CD4-positive, alpha-beta memory T cell (primary cell): Measurements from ENCODE around the gene RHOT1. TPM values are rescaled to one million over a fixed set of nuclear protein-coding genes. Genes with fewer than 3 reads are reported as not detected.
A peak's percentile ranks its signal among the peaks of the same experiment; 100 is the strongest.
"Not testable (repeated sequence)": the region's sequence is repeated elsewhere in the genome, so short reads cannot be mapped to it uniquely, and the experiment has no call there.

Experiments
- CTCF ChIA-PET: fragments of 350-600 bp; sonication (Branson Sonifier 250); formaldehyde crosslinking; loops from one replicate; lab custom pipeline; 2021; ENCODE audit warnings: inconsistent platforms; ENCODE audit not compliant: partially characterized antibody; lab: Charles Lee
- POLR2A ChIA-PET: fragments of 350-600 bp; sonication (Branson Sonifier 250); formaldehyde crosslinking; loops from one replicate; lab custom pipeline; 2021; ENCODE audit not compliant: partially characterized antibody; lab: Charles Lee
- DNase-seq, 5 donors: peaks; one replicate each; pipeline versions ENCODE4 v3.0.0 to v3.0.0-alpha.2; 2020 to 2022; ENCODE audit warnings: mixed read lengths in 1 of 5
- H3K27ac ChIP-seq: one replicate; pipeline ENCODE4 v1.7.0; 2013; ENCODE audit warnings: low read depth, low read length
- H3K27me3 ChIP-seq: 2 replicates; pipeline ENCODE4 v1.7.0; 2013; ENCODE audit warnings: mild to moderate bottlenecking, low read length, moderate library complexity; ENCODE audit not compliant: insufficient read depth
- H3K36me3 ChIP-seq: 2 replicates; pipeline ENCODE4 v1.7.0; 2013; ENCODE audit warnings: mild to moderate bottlenecking, low read length, moderate library complexity; ENCODE audit not compliant: insufficient read depth
- H3K4me1 ChIP-seq: 2 replicates; pipeline ENCODE4 v1.7.0; 2013; ENCODE audit warnings: mild to moderate bottlenecking, low read length, moderate library complexity; ENCODE audit not compliant: insufficient read depth
- H3K4me3 ChIP-seq, 2 donors: one replicate each; pipeline ENCODE4 v1.7.0; 2013; ENCODE audit warnings: low read length in 2 of 2, mild to moderate bottlenecking in 1 of 2
- H3K9me3 ChIP-seq, 2 donors: one replicate each; pipeline ENCODE4 v1.7.0; 2013; ENCODE audit warnings: low read length in 2 of 2, control low read depth in 1 of 2; ENCODE audit not compliant: control insufficient read depth in 1 of 2
- H3K27ac Mint-ChIP-seq, 7 donors: one replicate each; pipeline ENCODE4 v1.8.0; 2020 to 2021; ENCODE audit warnings: mixed read lengths in 7 of 7, mild to moderate bottlenecking in 6 of 7, inconsistent platforms in 3 of 7, moderate library complexity in 3 of 7
- H3K27me3 Mint-ChIP-seq, 2 donors: one replicate each; pipeline ENCODE4 v1.8.0; 2020 to 2021; ENCODE audit warnings: mixed read lengths in 2 of 2
- H3K36me3 Mint-ChIP-seq, 2 donors: one replicate each; pipeline ENCODE4 v1.8.0; 2020 to 2021; ENCODE audit warnings: mixed read lengths in 2 of 2, inconsistent platforms in 1 of 2, mild to moderate bottlenecking in 1 of 2
- H3K4me1 Mint-ChIP-seq, 4 donors: one replicate each; pipeline ENCODE4 v1.8.0; 2020 to 2021; ENCODE audit warnings: mixed read lengths in 4 of 4, mild to moderate bottlenecking in 1 of 4
- H3K4me3 Mint-ChIP-seq, 8 donors: one replicate each; pipeline ENCODE4 v1.8.0; 2020 to 2021; ENCODE audit warnings: mixed read lengths in 8 of 8, mild to moderate bottlenecking in 7 of 8, moderate library complexity in 6 of 8, inconsistent platforms in 3 of 8
- H3K9me3 Mint-ChIP-seq, 8 donors: one replicate each; pipeline ENCODE4 v1.8.0; 2020 to 2021; ENCODE audit warnings: mixed read lengths in 8 of 8, mild to moderate bottlenecking in 5 of 8, inconsistent platforms in 3 of 8, moderate library complexity in 1 of 8
- intact Hi-C: fragments of 100-400 bp; cut with micrococcal nuclease; formaldehyde crosslinking; loops from one replicate; pipeline ENCODE4 v1.15.1; 2023
- polyA plus RNA-seq, 2 donors: library from polyadenylated mRNA; unstranded; fragments of 300-500 nt; fragmentation: Illumina TruSeq; gene quantifications; one replicate each; pipeline ENCODE4 v1.2.3, GENCODE V29; 2021
- total RNA-seq, 2 experiments: library from RNA; stranded (reverse); gene quantifications; one replicate each; pipeline ENCODE4 v1.2.3, GENCODE V29; 2021

The RHOT1 gene
- 10 to 100 TPM; 26.9 to 28.9 TPM for total RNA-seq
- polyA plus RNA-seq: 10 to 100 TPM; 31.0 to 33.9 TPM

- POLR2A ChIA-PET: interaction anchor here (0.6 to 5.1 kb wide), 6 partner anchors 14 to 653 kb away, joined by 3 to 33 read pairs (median 4); partner anchors contain the start of genes LRRC37B and UTP6
- CTCF ChIA-PET: interaction anchor here (0.5 to 6.3 kb wide), 9 partner anchors 9 to 258 kb away, joined by 3 to 82 read pairs (median 4); partner anchors contain the start of gene LRRC37B
- peak within 1 kb of the TSS; percentile 63 for H3K27ac ChIP-seq
- peak; percentile 65 to 79 (median 75) for DNase-seq
- H3K4me3 ChIP-seq: peak within 1 kb of the TSS; percentile 81 to 88
- Mint-ChIP-seq H3K27me3 (no peaks in the 10 kb centered on the region), H3K4me1 (peaks cover 21 to 49% (median 34%) of the 10 kb centered on the region in 4 donors), H3K4me3 (peak within 1 kb of the TSS; percentile 92 to 98 (median 96)), H3K36me3 (peaks cover 0 to 10% of the 10 kb centered on the region in 2 donors), H3K27ac (peak within 1 kb of the TSS; percentile 74 to 98 (median 90)), H3K9me3 (no peaks in the 10 kb centered on the region)
- no peaks in the 10 kb centered on the region for H3K36me3 ChIP-seq
- intact Hi-C loops: no loop called here
- H3K4me1 ChIP-seq: peaks cover 41% of the 10 kb centered on the region
- H3K9me3 ChIP-seq: no peaks in the 10 kb centered on the region
- no peaks in the 10 kb centered on the region for H3K27me3 ChIP-seq
Observed at GRCh38 chr17:32142038-32142856, at the start of gene RHOT1. TSS of gene RHOT1 (plus strand) at chr17:32142502. CDS start at chr17:32142693, 191 bp downstream.

- Mint-ChIP-seq H3K4me1 (peaks cover 9 to 19% (median 12%) of the 10 kb centered on the region in 4 donors), H3K27me3 (no peaks in the 10 kb centered on the region), H3K4me3 (no peak overlapping the region), H3K27ac (no peak overlapping the region), H3K36me3 (no peaks in the 10 kb centered on the region), H3K9me3 (no peaks in the 10 kb centered on the region)
- Histone ChIP-seq H3K4me3 (no peak overlapping the region), H3K4me1 (peaks cover 13% of the 10 kb centered on the region), H3K27ac (no peak overlapping the region), H3K27me3 (no peaks in the 10 kb centered on the region), H3K9me3 (no peaks in the 10 kb centered on the region), H3K36me3 (no peaks in the 10 kb centered on the region)
- no peak for DNase-seq
- ChIA-PET POLR2A (no interaction called here), CTCF (no interaction called here)
- intact Hi-C loops: no loop called here
Observed at GRCh38 chr17:32099686-32100085, 42.6 kb upstream of the RHOT1 start.

- H3K4me1 ChIP-seq: peaks cover 13% of the 10 kb centered on the region
- H3K4me3 Mint-ChIP-seq, intact Hi-C loops, H3K9me3 Mint-ChIP-seq, DNase-seq, H3K9me3 ChIP-seq, H3K27me3 Mint-ChIP-seq, H3K36me3 Mint-ChIP-seq, H3K27ac Mint-ChIP-seq, H3K4me3 ChIP-seq, H3K27ac ChIP-seq, POLR2A ChIA-PET, H3K36me3 ChIP-seq, CTCF ChIA-PET, H3K27me3 ChIP-seq: not testable (repeated sequence)
- H3K4me1 Mint-ChIP-seq: peaks cover 9 to 22% (median 12%) of the 10 kb centered on the region in 4 donors
Observed at GRCh38 chr17:32100323-32100722, 42.0 kb upstream of the RHOT1 start.

GRCh38 chr17:32100971-32101631, 41.2 kb upstream of the RHOT1 start:
- POLR2A ChIA-PET: no interaction called here
- no peak overlapping the region for H3K4me3 ChIP-seq
- CTCF ChIA-PET: no interaction called here
- H3K27me3 Mint-ChIP-seq: no peaks in the 10 kb centered on the region
- DNase-seq: no peak
- H3K9me3 ChIP-seq: no peaks in the 10 kb centered on the region
- no peaks in the 10 kb centered on the region for H3K36me3 Mint-ChIP-seq
- peak overlapping the region in 2 of 7 donors; percentile 19 to 68 for H3K27ac Mint-ChIP-seq
- no peak overlapping the region for H3K4me3 Mint-ChIP-seq
- no peaks in the 10 kb centered on the region for H3K27me3 ChIP-seq
- H3K9me3 Mint-ChIP-seq: no peaks in the 10 kb centered on the region
- H3K36me3 ChIP-seq: no peaks in the 10 kb centered on the region
- no peak overlapping the region for H3K27ac ChIP-seq
- intact Hi-C loops: no loop called here
- H3K4me1 Mint-ChIP-seq: peaks cover 9 to 23% (median 12%) of the 10 kb centered on the region in 4 donors
- peaks cover 13% of the 10 kb centered on the region for H3K4me1 ChIP-seq

GRCh38 chr17:32102172-32102571, 40.1 kb upstream of the RHOT1 start:
- Histone ChIP-seq H3K4me3 (no peak overlapping the region), H3K27ac (no peak overlapping the region), H3K9me3 (no peaks in the 10 kb centered on the region), H3K4me1 (peaks cover 13% of the 10 kb centered on the region), H3K36me3 (no peaks in the 10 kb centered on the region), H3K27me3 (no peaks in the 10 kb centered on the region)
- POLR2A ChIA-PET: no interaction called here
- no peak for DNase-seq
- no peak overlapping the region for H3K4me3 Mint-ChIP-seq
- H3K27ac Mint-ChIP-seq: peak overlapping the region in 1 of 7 donors; percentile 66
- H3K4me1 Mint-ChIP-seq: peaks cover 7 to 21% (median 16%) of the 10 kb centered on the region in 4 donors
- intact Hi-C loops: no loop called here
- CTCF ChIA-PET: no interaction called here
- no peaks in the 10 kb centered on the region for H3K36me3 Mint-ChIP-seq
- no peaks in the 10 kb centered on the region for H3K27me3 Mint-ChIP-seq
- no peaks in the 10 kb centered on the region for H3K9me3 Mint-ChIP-seq

- Histone ChIP-seq H3K9me3 (no peaks in the 10 kb centered on the region), H3K27me3 (no peaks in the 10 kb centered on the region), H3K36me3 (no peaks in the 10 kb centered on the region), H3K4me3 (no peak overlapping the region), H3K4me1 (peaks cover 13% of the 10 kb centered on the region), H3K27ac (no peak overlapping the region)
- Mint-ChIP-seq H3K36me3 (no peaks in the 10 kb centered on the region), H3K27ac (peak overlapping the region in 1 of 7 donors; percentile 66), H3K27me3 (no peaks in the 10 kb centered on the region), H3K4me1 (peaks cover 8 to 21% (median 17%) of the 10 kb centered on the region in 4 donors), H3K9me3 (no peaks in the 10 kb centered on the region), H3K4me3 (no peak overlapping the region)
- intact Hi-C loops: no loop called here
- POLR2A ChIA-PET: no interaction called here
- DNase-seq: no peak
- CTCF ChIA-PET: no interaction called here
Observed at GRCh38 chr17:32102646-32103186, 39.6 kb upstream of the RHOT1 start.
